Activated naive CD4-positive, alpha-beta T cell treated with anti-CD3 and anti-CD28 coated beads for 36 hours (primary cell): ENCODE measurements around the gene IGSF3. TPM values are rescaled to one million over a fixed set of nuclear protein-coding genes. Genes with fewer than 3 reads are reported as not detected.
"Not testable (repeated sequence)": the region's sequence is repeated elsewhere in the genome, so short reads cannot be mapped to it uniquely, and the experiment has no call there.

Experiments used
- CTCF ChIA-PET: fragments of 350-600 bp; sonication (Branson Sonifier 250); formaldehyde crosslinking; loops from one replicate; lab custom pipeline; 2021; ENCODE audit warnings: antibody characterized with exemption; lab: Charles Lee
- DNase-seq: peaks from one replicate; pipeline ENCODE4 v3.0.0-alpha.2; 2020
- H3K27ac Mint-ChIP-seq: one replicate; pipeline ENCODE4 v1.8.0; 2021; ENCODE audit warnings: mild to moderate bottlenecking, mixed read lengths
- H3K27me3 Mint-ChIP-seq: one replicate; pipeline ENCODE4 v1.8.0; 2021; ENCODE audit warnings: low read depth, mixed read lengths
- H3K36me3 Mint-ChIP-seq: one replicate; pipeline ENCODE4 v1.8.0; 2021; ENCODE audit warnings: low read depth, mixed read lengths
- H3K4me1 Mint-ChIP-seq: one replicate; pipeline ENCODE4 v1.8.0; 2021; ENCODE audit warnings: low read depth, mixed read lengths
- H3K4me3 Mint-ChIP-seq: one replicate; pipeline ENCODE4 v1.8.0; 2021; ENCODE audit warnings: mild to moderate bottlenecking, moderate library complexity, mixed read lengths
- H3K9me3 Mint-ChIP-seq: one replicate; pipeline ENCODE4 v1.8.0; 2021; ENCODE audit warnings: mixed read lengths
- intact Hi-C: fragments of 100-400 bp; cut with micrococcal nuclease; formaldehyde crosslinking; loops from one replicate; pipeline ENCODE4 v1.15.1; 2023
- total RNA-seq, 2 experiments: library from RNA; stranded (reverse); gene quantifications; one replicate each; pipeline ENCODE4 v1.2.3, GENCODE V29; 2021

The IGSF3 gene
- total RNA-seq, 2 experiments from 2014 or later, result 0.81 to 0.96 TPM

GRCh38 chr1:116597388-116597787 lies 70.1 kb downstream of the IGSF3 start:
- not testable (repeated sequence) for H3K9me3 Mint-ChIP-seq, H3K27me3 Mint-ChIP-seq, H3K4me3 Mint-ChIP-seq, H3K27ac Mint-ChIP-seq, H3K4me1 Mint-ChIP-seq, H3K36me3 Mint-ChIP-seq, DNase-seq
- intact Hi-C loops, result loop anchor here (2.0 to 5.0 kb wide), 2 partner anchors 460 to 463 kb away; partner anchors contain the start of gene TTF2
- CTCF ChIA-PET, result interaction anchor here (0.6 to 2.0 kb wide), 2 partner anchors 41 to 250 kb away, joined by 3 to 7 read pairs; no protein-coding TSS in a partner anchor

- not testable (repeated sequence) for H3K27ac Mint-ChIP-seq, H3K36me3 Mint-ChIP-seq, DNase-seq, H3K4me3 Mint-ChIP-seq, H3K4me1 Mint-ChIP-seq, H3K9me3 Mint-ChIP-seq, H3K27me3 Mint-ChIP-seq
- intact Hi-C loops, result loop anchor here (1.0 to 5.0 kb wide), 4 partner anchors 23 to 464 kb away; partner anchors contain the start of gene TTF2
- CTCF ChIA-PET, result interaction anchor here (0.6 to 3.2 kb wide), 10 partner anchors 11 to 458 kb away, joined by 3 to 51 read pairs (median 6); partner anchors contain the start of gene CD58
Observed at GRCh38 chr1:116596742-116597307, 70.7 kb downstream of the IGSF3 start.

DNA sequence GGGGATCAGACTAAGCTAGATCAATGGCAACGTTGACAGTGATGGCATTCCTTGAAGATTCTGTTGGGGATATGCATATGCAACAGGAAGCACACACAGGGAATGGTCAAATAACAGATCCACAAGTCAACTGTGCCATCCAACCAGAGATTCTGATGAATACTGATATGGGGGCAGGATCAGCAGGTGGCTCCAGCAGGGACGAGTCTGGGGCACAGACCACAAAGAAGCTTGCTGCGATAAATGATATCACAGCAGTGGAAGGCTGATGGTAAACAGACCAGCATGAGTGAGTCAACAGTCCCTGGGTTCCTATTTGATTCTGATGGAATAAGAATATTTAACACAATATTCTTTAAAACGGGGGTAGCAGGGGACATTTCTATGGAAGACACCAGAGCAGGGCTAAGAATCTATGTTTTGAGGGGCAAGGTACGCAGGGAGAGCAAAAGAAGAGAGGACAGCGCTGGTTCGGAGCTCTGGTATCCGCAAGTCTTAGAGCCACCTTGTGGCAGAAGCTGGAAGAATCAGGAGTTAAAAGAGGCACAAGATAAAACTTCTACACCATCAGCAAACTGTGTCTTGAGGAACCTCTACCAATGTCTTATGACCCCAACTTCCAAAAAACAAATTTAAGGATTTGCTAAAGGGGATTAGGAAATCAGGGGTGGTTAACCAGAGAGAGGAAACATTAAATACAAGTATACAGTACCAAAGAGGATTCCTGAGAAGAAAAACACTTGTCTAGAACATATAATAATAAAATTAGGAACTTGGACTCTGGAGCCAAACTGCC lies 71.4 kb downstream of the IGSF3 start:
- peak overlapping the region; percentile 3 for H3K4me3 Mint-ChIP-seq
- H3K9me3 Mint-ChIP-seq, H3K27ac Mint-ChIP-seq, H3K4me1 Mint-ChIP-seq, H3K36me3 Mint-ChIP-seq, H3K27me3 Mint-ChIP-seq: not testable (repeated sequence)
- CTCF ChIA-PET, result interaction anchor here (0.8 to 3.2 kb wide), 11 partner anchors 9 to 457 kb away, joined by 3 to 51 read pairs (median 5); partner anchors contain the start of gene CD58
- intact Hi-C loops, result loop anchor here (1.0 to 5.0 kb wide), 4 partner anchors 22 to 465 kb away; partner anchors contain the start of gene TTF2
- DNase-seq, result peak; percentile 68

- intact Hi-C loops, result loop anchor here (5.0 kb wide), 1 partner anchor 458 kb away; no protein-coding TSS in a partner anchor
- CTCF ChIA-PET, result interaction anchor here (0.8 to 3.2 kb wide), 11 partner anchors 8 to 456 kb away, joined by 3 to 51 read pairs (median 5); partner anchors contain the start of gene CD58
- H3K36me3 Mint-ChIP-seq, H3K27me3 Mint-ChIP-seq, H3K4me3 Mint-ChIP-seq, H3K4me1 Mint-ChIP-seq, DNase-seq, H3K27ac Mint-ChIP-seq, H3K9me3 Mint-ChIP-seq: not testable (repeated sequence)
Observed at GRCh38 chr1:116595065-116595840, 72.3 kb downstream of the IGSF3 start.

DNA sequence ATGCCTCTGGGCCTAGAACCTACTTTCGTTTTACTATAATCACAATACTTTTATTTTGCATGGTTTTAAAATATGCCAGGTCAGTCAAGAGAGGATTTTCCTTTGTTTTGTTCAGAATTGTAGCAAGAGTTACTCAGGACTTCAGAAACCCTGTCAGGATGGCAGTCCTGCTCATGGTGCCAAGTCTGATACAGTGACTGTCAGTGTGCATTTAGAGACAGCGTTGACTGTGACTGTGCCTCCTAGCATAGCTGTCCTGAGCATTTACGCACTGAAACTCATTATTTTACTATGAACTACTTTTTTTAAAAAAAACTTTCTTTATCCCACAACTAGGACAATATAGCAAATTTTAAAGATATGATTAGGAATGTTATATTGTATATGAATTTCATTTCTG lies 73.6 kb downstream of the IGSF3 start:
- H3K4me3 Mint-ChIP-seq, DNase-seq, intact Hi-C loops, H3K36me3 Mint-ChIP-seq, H3K9me3 Mint-ChIP-seq, H3K4me1 Mint-ChIP-seq, H3K27me3 Mint-ChIP-seq, H3K27ac Mint-ChIP-seq: not testable (repeated sequence)
- CTCF ChIA-PET, result interaction anchor here (3.2 kb wide), 1 partner anchor 20 kb away, joined by 51 read pairs; the partner anchor contains the start of gene CD58

DNA sequence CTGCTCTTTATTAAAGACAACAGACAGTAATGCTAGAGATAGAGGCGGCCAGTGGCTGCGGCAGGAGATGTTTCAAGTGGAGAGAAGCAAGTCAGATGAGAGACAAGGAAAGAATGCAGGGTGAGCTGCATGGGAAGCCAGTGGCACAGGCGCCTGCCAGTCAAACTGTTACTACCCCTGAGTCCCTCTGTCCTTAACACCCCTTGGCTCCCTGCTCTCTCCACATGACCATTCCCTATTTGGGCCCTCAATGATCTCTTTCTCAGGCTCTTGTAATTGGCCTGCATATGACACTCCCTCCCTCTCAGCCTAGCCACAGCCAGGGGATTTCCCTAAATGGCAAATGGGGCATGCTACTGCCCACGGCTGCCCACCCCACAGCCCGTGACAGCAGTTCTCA lies 74.1 kb downstream of the IGSF3 start:
- H3K27me3 Mint-ChIP-seq, H3K4me1 Mint-ChIP-seq, DNase-seq, H3K27ac Mint-ChIP-seq, H3K4me3 Mint-ChIP-seq, H3K36me3 Mint-ChIP-seq, H3K9me3 Mint-ChIP-seq, intact Hi-C loops: not testable (repeated sequence)
- CTCF ChIA-PET, result interaction anchor here (3.2 kb wide), 1 partner anchor 19 kb away, joined by 51 read pairs; the partner anchor contains the start of gene CD58

DNA sequence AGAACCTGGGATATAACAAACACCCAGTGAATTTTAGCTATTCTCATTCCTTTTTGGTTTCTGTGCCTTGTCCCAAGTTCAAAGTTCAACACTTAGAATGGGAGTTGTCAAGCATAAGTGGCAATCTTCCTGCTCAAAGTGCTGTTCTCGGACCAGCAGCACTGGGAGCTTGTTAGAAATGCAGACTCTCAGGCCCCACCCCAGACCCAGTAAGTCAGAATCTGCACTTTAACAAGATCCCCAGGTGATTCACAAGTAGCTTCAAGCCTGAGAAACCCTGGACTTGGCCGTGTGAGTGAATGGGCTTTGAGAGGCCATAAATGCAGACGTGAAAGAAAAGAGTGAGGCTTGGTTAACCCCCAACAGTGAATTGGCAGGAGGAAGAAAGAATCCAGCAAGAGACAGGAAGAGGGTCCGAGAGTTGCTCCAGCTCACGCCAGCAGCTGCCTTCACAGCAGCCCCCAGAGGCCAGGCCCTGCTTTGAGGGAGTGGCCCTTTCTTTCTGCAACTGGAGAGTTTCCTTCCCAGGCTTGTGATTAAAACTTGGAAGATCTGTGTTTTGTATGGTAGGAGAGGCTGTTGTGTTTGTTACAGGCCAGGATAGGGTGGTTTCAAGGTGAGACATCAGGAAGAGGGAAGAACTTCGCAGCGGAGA lies 75.5 kb downstream of the IGSF3 start:
- H3K27me3 Mint-ChIP-seq, DNase-seq, H3K27ac Mint-ChIP-seq, H3K9me3 Mint-ChIP-seq, H3K4me1 Mint-ChIP-seq, intact Hi-C loops, H3K36me3 Mint-ChIP-seq, CTCF ChIA-PET, H3K4me3 Mint-ChIP-seq: not testable (repeated sequence)

GRCh38 chr1:116591006-116591950 lies 76.3 kb downstream of the IGSF3 start:
- H3K4me1 Mint-ChIP-seq, result peaks cover 14% of the 10 kb centered on the region
- H3K36me3 Mint-ChIP-seq, intact Hi-C loops, H3K4me3 Mint-ChIP-seq, DNase-seq, H3K9me3 Mint-ChIP-seq, CTCF ChIA-PET, H3K27ac Mint-ChIP-seq, H3K27me3 Mint-ChIP-seq: not testable (repeated sequence)

DNA sequence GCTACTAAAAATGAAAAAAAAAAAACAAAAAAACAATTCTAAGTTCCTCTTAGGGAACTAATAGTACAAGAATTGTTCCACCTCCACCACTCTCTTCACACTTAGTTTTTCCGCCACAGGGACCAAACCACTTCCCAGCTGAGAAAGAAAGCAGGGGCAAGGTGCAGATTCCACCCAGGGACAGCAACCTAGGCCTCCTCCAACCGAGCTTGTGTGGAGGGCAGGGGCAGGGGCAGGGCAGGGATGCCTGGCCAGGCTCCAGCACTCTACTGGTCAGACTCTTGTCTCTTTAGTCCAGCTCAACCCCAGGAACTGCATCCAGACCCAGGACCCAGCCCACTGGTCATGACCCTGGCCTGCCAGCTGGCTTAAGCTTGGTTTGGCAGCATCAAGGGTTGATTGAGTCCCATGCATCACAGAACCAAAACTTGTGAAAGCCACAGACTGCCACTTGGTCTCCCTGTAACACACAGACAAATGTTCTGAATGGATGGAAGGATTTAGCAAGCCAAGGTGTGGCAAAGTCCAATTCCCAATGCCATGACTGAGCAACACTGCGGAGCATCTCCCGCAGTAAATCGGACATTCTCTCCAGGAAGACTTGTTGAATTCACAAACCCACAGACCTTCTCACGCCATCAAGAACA lies 77.1 kb downstream of the IGSF3 start:
- H3K27me3 Mint-ChIP-seq, H3K27ac Mint-ChIP-seq, H3K4me3 Mint-ChIP-seq, H3K36me3 Mint-ChIP-seq, intact Hi-C loops, CTCF ChIA-PET, DNase-seq, H3K9me3 Mint-ChIP-seq: not testable (repeated sequence)
- H3K4me1 Mint-ChIP-seq, result peaks cover 16% of the 10 kb centered on the region

GRCh38 chr1:116589101-116589735 lies 78.3 kb downstream of the IGSF3 start:
- peak; percentile 31 for DNase-seq
- peaks cover 16% of the 10 kb centered on the region for H3K4me1 Mint-ChIP-seq
- H3K36me3 Mint-ChIP-seq, CTCF ChIA-PET, H3K27me3 Mint-ChIP-seq, H3K27ac Mint-ChIP-seq, intact Hi-C loops, H3K4me3 Mint-ChIP-seq, H3K9me3 Mint-ChIP-seq: not testable (repeated sequence)
